ENCODE measurements around the gene C6orf52. TPM values are rescaled to one million over a fixed set of nuclear protein-coding genes. Genes with fewer than 3 reads are reported as not detected.

Gene C6orf52
- total and polyA plus RNA-seq, 9 of the 15 experiments (the other 6 are each of a cell fraction or from before 2014, with no cell fraction given): 6.7 to 37.0 (median 11.1) TPM

- TF ChIP-seq CBX1 (IDR thresholded peaks at IDR 0.05; ENCODE audit: low read depth) (0 out of 2 replicates have a peak, but pooled peaks have one; percentile 33), MXI1 (IDR thresholded peaks at IDR 0.05; ENCODE audit: low read depth, low read length) (peak; percentile 60), STAT6 (CRISPR knock-in tag; IDR thresholded peaks at IDR 0.05) (peak; percentile 45), NFE2L1 (tag; IDR thresholded peaks at IDR 0.05; ENCODE audit: borderline replicate concordance, low read depth) (no peak), ZNF124 (CRISPR knock-in tag; IDR thresholded peaks at IDR 0.05) (no peak), MIER1 (IDR thresholded peaks at IDR 0.05; ENCODE audit: low read depth) (no peak; the same call in none of the 2 replicates), FOXJ2 (tag; IDR thresholded peaks at IDR 0.05) (peak; percentile 84), FOXP1 (CRISPR knock-in tag; IDR thresholded peaks at IDR 0.05) (no peak; the same call in 1 of the 2 replicates), RFX7 (CRISPR knock-in tag; IDR thresholded peaks at IDR 0.05) (no peak), HMG20B (CRISPR knock-in tag; IDR thresholded peaks at IDR 0.05) (no peak), THAP12 (CRISPR knock-in tag; IDR thresholded peaks at IDR 0.05) (peak; percentile 65; the same call in 1 of the 2 replicates), ATF1 (CRISPR knock-in tag; IDR thresholded peaks at IDR 0.05) (no peak), ATF1 (tag; IDR thresholded peaks at IDR 0.05) (peak; percentile 70), THRA (IDR thresholded peaks at IDR 0.05) (no peak), NFXL1 (CRISPR knock-in tag; IDR thresholded peaks at IDR 0.05) (no peak), PRDM10 (IDR thresholded peaks at IDR 0.05; ENCODE audit: partially characterized antibody) (peak; percentile 4), STAG1 (CRISPR knock-in tag; IDR thresholded peaks at IDR 0.05; ENCODE audit: borderline replicate concordance) (no peak), CC2D1A (IDR thresholded peaks at IDR 0.05) (peak; percentile 33; the same call in 1 of the 2 replicates), ZNF644 (tag; IDR thresholded peaks at IDR 0.05; ENCODE audit: low read depth) (no peak)
These were observed 28.6 kb upstream of the C6orf52 start, which contains the start of gene TMEM14C (continued) for GRCh38 chr6:10722820-10723566.
